Stimulated activated CD8-positive, alpha-beta memory T cell treated with anti-CD3 and anti-CD28 coated beads, Interleukin-7, amount 100 ng/mL, for 4 hours (primary cell): ENCODE measurements around the gene SYNGR3.
"Not testable (repeated sequence)": the region's sequence is repeated elsewhere in the genome, so short reads cannot be mapped to it uniquely, and the experiment has no call there.

Source experiments
- DNase-seq, 2 donors: peaks; one replicate each; pipeline ENCODE4 v3.0.0-alpha.2; 2020; ENCODE audit warnings: low read depth in 2 of 2

SYNGR3 gene

DNA sequence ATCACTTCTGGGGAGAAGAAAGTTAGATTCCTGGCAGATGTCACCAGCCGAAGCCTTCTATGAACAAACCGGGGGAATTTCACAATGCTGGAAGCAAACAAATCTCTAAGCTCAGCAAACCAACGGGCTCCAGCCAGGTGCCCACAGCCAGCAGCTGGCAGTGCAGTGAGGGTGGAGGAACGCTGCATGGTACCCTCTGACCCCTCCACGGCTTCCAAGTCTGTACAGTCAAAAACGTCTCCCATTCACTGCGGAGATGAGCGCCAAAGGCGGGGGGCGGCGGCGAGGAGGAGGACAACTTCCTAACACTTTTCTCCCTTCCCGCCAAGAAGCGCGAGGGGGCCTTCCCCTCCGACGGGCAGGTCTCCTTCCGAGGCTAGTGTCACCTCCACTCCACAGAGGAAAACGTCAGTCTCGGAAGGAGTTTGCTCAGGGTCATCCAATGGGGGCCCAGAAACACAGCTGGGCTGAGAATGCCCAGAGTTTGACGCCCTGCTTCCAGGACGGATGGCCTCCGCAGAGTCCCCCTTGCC is 18.9 kb downstream of the SYNGR3 start:
- DNase-seq = no peak

DNA sequence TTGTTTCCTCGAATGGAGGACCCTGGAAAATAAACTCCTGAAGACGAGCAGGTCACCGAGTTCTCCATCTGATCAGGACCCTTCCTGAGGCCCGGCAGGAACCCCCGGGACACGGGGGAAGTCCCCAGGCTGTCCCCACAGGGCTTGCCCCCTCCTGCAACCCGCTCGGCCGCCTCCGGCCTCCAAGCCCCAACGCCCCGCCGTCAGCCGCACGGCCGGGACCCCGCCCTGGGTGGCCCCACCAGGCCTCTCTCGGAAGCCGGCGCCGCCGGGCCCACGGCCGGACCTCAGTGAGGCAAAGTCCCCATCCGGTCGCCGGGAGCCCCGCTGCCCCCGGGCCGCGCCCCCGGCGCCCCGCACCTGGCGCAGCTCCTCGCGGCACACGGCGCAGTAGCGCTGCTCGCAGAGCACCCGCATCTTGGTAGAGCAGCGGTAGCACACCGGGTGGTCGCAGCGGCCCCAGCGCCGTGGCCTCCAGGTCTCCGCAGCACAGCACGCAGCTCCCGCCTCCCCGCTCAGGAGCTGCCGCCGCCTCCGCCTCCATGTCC is 19.5 kb downstream of the SYNGR3 start:
- DNase-seq = no peak

DNA sequence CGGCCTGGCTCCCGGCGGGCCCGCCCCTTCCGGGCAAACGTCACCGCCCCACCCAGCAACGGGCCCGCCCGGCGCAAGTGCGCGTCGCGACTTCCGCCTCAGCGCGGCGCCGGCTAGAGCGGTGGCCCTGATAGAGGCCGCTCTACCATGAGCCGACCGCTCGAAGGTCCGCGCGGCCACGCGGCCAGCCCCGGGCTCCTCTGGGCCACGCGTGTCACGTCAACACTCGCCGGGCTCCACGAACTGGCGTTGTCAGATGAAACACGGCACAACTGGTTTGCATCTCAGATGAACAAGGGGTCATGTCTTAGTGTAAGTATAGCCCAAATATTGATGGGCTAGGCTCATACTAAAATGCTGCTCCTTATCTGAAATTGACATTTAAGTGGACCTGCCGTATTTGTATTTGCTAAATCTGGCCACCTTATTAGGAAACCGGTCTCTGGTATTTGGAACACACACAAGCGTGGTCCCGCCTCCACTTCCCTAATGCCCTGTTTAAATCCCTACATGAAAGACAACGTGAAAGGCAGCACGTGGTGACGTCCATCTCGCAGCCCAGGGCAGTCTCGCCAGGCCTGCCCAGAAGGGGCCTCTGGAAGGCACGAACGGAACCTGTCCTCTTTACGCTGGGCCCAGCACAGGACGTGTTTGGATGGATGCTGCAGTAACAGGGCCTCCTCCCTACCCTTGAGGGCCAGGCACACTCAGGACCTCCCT is 20.2 kb downstream of the SYNGR3 start, which contains the start of gene ZNF598:
TSS of gene ZNF598 (minus strand) at position 31 of the 720 bp plus-strand sequence.
- peak; percentile 50 to 78 for DNase-seq

DNA sequence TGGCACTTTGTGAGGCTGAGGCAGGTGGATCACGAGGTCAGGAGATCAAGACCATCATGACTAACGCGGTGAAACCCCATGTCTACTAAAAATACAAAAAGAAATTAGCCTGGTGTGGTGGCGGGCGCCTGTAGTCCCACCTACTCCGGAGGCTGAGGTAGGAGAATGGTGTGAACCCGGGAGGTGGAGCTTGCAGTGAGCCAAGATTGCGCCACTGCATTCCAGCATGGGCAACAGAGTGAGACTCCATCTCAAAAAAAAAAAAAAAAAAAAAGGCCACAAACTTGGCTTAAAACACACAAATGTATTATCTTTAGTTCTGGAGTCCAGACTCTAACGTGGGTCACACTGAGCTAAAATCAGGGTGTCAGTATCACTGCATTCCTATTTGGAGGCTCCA is 22.0 kb downstream of the SYNGR3 start:
- DNase-seq = not testable (repeated sequence)

DNA sequence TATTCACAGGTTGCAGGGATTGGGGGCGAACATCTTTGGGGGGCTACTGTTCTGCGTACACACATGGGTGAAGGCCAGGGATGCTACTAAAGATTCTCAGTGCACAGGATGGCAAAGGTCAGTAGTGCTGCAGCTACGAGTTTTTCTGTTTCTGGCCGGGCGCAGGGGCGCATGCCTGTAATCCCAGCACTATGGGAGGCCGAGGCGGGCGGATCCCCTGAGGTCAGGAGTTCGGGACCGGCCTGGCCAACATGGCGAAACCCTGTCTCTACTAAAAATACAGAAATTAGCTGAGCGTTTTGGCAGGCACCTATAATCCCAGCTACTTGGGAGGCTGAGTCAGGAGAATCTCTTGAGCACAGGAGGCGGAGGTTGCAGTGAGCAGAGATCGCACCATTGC is 23.8 kb downstream of the SYNGR3 start:
- DNase-seq = no peak

DNA sequence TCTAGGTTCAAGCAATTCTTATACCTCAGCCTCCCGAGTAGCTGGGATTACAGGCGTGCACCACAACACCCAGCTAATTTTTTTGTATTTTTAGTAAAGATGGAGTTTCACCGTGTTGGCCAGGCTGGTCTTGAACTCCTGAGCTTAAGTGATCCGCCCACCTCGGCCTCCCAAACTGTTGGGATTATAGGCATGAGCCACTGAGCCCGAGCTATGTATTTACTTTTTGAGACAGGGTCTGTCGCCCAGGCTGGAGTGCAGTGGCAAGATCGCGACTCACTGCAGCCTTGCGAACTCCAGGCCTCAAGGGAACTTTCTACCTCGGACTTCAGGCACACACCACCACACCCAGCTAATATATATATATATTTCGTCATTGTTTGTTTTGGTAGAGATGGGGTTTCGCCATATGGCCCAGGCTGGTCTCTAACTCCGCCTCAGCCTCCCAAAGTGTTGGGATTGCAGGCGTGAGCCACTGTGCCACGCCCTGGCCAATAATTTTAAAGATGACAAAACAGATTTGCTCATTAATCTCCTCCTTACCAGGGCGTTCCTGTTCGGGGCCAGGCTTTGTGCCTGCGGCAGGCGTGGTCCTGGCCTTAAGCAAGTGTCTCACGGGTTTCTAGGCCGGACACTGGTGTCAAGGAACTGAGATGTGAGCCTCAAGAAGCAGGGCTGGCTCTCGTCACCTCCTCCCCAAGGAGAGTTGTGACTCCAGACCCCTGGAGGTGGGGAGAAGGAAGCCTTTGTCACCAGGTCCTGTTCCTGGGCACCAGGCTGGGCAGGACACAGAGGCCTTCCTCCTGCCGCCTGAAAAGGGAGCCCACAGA is 25.6 kb downstream of the SYNGR3 start:
- no peak for DNase-seq

DNA sequence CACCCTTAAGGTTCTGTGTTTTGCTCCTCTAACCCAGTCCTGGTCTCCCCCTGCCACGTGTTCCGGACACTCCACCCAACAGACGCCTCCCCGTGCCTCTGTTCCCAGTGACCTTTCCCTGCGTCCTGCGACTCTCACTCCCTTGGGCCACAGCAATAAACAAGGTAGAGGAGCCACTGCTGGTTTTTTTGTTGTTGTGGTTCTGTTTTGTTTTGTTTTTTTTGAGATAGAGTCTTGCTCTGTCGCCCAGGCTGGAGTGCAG is 26.1 kb downstream of the SYNGR3 start:
- DNase-seq = no peak

DNA sequence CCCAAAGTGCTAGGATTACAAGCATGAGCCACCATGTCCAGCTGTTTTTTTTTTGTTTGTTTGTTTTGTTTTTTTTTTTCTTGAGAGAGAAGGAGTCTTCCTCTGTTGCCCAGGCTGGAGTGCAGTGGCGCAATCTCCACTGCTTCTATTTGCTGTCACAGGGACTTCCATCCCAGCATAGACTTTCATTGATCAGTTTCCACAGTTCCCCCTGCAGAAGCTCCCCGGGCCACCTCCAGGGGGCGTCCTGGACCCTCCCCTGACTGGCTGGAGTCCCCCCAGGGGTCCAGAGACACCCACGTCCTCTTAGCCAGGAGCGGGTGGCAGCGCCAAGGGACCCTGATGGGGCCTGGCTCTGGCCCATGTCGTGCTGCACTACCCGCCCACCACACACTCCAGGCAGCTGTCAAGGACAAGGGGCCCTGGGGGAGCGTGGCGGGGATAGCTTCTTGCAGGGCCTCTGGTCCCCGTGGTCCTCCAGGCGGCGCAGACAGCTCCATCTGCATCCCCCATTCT is 26.7 kb downstream of the SYNGR3 start:
- DNase-seq = no peak

DNA sequence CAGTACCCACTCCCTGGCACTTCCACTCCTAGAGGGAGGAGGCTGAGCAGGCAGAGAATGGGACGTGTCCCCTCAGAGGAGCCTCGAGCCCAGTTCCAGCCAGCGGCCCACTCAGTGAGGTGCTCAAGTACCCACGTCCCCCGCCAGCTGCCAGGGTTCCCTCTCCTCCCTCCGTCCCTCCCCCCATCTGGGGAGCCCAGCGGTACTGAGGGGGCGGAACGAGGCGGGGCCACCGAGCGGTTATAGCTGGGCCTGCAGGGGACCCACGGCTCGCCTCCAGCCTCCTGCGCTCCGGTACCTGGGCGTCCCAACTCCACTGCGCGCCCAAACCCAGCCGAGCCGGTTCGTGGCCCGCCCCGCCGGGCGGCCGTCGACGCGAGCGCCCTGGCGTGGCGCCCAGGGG is 29.7 kb downstream of the SYNGR3 start, which contains the start of gene NPW:
TSS of gene NPW (plus strand) at position 268 of the 403 bp plus-strand sequence.
- no peak for DNase-seq

DNA sequence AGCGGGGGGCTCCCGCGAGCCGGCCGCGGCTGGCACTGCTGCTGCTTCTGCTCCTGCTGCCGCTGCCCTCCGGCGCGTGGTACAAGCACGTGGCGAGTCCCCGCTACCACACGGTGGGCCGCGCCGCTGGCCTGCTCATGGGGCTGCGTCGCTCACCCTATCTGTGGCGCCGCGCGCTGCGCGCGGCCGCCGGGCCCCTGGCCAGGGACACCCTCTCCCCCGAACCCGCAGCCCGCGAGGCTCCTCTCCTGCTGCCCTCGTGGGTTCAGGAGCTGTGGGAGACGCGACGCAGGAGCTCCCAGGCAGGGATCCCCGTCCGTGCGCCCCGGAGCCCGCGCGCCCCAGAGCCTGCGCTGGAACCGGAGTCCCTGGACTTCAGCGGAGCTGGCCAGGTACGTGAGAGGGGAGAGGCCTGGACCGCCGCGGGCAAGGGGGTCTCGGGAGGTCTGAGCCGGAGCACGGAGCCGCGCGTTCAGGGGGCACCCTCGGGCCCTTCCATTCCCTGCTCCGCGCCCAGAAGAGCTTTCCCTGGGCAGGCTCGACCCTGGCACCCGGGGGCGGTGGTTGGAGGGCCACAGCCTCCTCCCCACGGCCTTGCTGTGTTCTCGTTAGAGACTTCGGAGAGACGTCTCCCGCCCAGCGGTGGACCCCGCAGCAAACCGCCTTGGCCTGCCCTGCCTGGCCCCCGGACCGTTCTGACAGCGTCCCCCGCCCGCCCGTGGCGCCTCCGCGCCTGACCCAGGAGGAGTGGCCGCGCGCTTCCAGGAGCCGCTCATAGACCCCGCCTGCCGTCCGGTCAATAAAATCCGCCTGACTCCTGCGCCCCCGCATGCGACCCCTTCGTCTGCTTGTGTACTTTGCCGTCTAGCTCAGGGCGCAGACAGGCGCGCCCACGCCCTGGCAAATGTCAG is 30.4 kb downstream of the SYNGR3 start:
- no peak for DNase-seq

DNA sequence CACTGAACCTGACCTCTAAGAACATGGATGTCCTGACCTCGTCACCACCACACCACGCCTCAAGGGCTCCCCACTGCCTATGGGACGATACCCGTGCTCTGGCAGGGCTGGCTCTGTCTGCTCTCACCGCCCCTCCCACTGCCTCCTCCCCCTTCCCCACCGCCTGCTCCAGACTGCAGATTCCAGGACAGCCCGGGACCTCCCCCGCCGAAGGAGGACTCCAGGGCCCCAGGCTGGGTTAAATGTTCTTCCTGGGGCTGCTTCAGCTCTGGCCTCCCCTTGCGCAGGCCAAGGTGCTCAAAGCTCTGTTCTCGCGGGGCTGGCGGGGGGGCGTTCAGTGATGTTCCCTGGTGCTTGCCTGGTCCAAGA is 32.9 kb downstream of the SYNGR3 start:
- no peak for DNase-seq

DNA sequence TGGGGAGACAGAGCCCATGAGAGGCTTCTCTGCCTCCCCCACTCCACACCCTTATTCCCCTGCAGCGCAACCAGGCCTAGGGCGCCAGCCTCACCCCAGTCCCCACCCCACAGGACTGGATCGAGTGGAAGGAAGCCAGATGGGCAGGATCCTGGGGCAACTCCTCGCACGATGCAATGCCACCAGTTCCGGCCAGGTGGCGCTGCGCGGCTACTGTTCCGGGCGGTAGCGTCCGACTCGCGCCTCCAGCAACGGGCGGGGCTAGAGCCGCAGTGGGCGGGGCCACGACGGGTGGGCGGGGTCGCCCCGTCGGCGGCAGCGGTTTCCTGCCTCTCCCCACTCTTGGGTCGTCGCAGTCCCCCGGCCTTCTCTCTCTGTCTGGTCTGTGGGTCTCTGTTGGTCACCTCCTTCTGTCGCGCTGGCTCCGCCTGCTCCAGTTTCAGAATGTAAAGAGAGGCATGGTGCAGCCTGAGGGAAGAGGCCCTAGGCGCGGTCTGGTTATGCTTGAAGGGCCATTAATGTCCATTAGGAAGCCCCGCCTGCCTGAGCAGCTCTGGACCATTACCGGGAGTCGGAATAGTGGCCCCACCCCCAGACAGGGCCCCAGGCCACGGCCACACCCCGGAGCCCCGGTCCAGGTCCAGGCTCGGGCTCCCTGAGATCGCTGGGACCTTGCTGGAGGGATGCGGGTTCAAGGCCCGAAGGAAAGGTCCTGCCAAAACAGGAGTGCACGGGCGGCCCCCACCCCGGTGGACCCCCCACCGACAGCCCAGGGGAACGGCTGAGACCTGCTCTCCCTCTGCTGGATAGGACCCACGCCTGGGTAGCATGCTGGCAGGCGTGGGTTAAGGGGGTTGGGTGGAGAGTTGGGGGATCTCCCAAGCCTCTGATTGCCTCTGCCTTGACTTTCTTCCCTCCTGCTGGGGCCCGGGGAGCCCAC is 33.6 kb downstream of the SYNGR3 start:
- peak; percentile 85 to 88 for DNase-seq

DNA sequence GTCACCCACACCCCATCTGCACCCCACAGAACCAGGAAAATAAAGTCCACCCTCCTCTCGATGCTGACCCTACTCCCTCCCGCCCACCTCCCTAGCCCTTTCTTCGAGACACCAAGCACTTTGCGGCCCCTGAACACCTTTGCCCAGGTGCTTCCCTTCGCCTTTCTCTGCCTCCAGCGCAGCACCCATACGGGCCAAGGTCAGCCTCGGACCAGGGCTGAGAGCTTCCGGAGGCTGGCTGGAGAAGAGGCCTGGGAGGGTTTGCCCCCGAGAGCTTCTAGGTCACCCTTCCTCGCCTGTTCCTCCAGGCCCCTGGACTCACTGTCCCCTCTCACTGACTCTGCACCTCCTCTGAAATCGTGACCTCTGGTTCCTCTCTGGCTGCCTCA is 34.3 kb downstream of the SYNGR3 start:
- no peak for DNase-seq

DNA sequence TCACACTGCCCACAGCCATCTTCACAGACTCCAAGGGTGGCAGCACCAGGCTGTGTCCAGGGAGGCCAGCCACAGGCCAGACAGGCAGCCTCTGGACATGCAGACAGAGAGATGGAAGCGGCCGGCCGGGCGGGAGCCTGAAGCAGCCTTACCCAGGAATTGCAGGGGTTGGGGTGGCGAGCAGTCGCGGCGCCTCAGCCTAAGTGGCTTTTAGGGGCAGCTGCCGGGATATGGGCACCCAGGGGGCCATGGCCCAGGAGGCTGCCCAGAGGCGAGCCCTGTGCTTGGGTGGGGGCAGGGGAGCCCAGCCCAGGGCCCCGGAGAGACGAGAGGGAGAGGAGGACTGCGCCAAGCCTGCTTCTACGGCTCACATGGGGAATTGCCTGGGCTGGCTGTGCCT is 35.5 kb downstream of the SYNGR3 start:
- DNase-seq = no peak

DNA sequence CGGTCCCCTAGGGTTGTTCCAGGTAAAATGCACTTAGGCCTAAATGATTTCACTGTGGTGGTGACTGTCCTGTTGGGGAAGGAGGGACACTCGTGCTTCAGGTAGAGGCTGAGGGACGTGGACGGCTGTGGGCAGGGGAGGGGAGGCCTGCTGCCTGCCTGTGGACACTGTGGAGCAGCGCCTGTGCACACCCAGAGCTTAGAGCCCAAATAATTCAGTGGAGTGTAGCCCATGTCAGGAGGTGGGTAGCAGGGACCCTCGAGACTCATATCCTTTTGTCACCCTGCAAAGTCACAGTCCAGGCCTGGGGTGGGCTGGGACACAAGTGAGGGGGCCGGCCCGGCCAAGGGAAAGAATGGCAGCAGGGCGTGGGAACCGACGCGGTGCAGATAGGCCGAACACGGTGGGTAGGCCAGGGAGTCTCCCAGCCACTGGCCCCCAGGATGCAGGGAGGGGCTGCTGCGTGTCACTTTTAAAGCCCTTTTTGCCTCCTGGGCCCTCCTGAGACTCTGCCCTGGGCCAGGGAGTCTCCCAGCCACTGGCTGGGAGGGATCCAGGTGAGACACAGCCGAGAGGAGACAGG is 36.2 kb downstream of the SYNGR3 start:
- DNase-seq = no peak

DNA sequence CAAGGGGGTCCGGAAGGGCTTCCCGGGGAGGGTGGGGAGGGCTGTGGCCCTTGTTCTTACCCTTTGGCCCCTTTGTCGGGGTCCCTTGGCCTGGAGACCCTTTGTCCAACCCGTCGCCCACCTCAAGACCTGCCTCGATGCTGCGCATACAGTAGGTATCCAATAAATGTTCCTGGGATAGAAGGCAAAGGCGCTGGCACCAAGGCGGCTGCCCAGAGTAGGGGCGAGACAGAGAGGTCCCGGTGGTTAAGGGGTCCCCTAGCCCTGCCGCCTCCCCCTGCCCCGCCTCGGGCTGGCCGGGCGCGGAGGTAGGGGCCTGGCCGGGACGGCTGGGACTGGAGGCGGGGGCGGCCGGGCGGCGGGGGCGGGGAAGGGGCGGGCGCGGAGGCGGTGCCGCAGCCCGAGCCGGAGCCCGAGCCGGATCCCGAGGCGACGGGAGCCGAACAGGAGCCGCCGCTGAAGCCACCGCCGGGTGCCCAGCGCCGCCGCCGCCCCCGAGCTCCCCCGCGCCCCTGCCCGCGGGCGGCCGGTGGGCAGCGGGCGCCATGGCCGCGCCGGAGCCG is 36.8 kb downstream of the SYNGR3 start, which contains the start of gene NHERF2:
TSS of gene NHERF2 (plus strand) at position 442 of the 563 bp plus-strand sequence. CDS start at position 546, 104 bp downstream.
- no peak for DNase-seq

DNA sequence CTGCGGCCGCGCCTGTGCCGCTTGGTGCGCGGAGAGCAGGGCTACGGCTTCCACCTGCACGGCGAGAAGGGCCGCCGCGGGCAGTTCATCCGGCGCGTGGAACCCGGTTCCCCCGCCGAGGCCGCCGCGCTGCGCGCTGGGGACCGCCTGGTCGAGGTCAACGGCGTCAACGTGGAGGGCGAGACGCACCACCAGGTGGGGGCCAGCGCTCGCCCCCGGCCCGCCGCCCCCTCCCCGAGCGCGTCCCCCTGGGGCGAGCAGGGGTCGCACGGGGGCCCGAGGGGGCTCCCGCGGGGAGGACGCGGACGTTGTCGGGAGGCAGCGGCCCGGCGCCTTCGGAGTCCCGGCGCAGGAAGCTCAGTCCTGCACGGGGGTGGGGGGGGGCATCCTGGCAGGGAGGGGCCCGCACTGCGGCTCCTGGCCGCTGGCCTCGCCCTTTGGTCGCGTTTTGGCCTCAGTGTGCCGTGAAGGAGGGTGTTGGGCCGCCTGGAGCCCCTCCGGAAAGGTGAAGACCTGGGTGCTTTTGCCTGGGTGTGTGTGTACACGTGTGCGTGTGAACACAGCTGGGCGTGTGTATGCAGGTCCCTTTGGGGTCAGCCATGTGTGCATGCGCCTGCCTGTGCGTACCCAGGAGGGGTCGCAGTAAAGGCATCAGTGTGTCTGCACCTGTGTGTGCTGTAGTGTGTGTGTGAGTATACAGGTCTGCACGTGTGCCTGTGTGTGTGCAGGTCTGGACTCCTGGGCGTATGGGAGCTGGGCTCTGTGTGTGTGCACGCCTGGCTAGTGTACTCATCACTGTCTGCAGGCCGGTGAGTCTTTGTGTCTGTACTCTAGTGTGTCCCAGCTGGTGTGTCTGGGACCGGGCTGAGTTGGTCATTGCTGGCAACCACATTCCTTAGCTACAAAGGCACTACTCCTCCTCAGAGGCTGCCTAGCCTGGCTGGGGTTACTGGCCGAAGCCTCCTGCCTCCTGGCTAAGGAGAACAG is 37.5 kb downstream of the SYNGR3 start:
- DNase-seq = no peak

DNA sequence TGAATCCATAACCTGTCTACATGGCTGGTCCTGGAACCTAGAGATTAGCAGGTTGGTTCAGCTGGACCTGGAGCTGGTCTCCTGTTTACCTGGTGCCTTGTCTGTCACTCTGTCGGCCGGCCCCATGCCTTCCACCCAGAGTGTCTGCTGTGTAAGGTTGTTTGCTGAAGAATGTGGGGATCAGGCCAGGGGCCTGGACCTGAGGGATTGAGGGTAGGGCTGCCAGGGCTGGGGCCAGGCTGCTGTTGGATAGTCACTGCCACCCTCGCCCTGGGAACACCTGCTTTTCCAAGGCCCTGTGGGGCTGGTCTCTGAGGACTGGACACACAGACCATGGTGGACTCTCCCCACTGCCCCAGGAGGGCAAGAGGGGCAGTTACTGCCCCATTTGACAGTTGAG is 38.4 kb downstream of the SYNGR3 start:
- no peak for DNase-seq
